ENCODE results near the gene ACTG1. TPM values are rescaled to one million over a fixed set of nuclear protein-coding genes. Genes with fewer than 3 reads are reported as not detected.

Gene ACTG1
- polyA plus RNA-seq, 1 donor = 2,245 TPM

- Histone ChIP-seq H3K9me3 (ENCODE audit: control insufficient read depth, low read depth, low read length) (peaks cover 5% of the 10 kb centered on the region), H3K36me3 (ENCODE audit: control insufficient read depth, insufficient read depth, low read length) (no peaks in the 10 kb centered on the region), H3K27ac (ENCODE audit: low read length) (no peak overlapping the region), H3K4me3 (ENCODE audit: low read length) (no peak overlapping the region), H3K27me3 (ENCODE audit: control insufficient read depth, insufficient read depth, low read length) (peaks cover 34% of the 10 kb centered on the region), H3K4me1 (ENCODE audit: control insufficient read depth, insufficient read depth, low read length) (peaks cover 10% of the 10 kb centered on the region)
- no CpG with 5 or more reads among the region's 21 CpGs for WGBS (ENCODE audit: insufficient coverage, low lambda C conversion rate)
- no peak for DNase-seq
Measured at GRCh38 chr17:81526662-81527571, 14.3 kb upstream of the ACTG1 start.

DNA sequence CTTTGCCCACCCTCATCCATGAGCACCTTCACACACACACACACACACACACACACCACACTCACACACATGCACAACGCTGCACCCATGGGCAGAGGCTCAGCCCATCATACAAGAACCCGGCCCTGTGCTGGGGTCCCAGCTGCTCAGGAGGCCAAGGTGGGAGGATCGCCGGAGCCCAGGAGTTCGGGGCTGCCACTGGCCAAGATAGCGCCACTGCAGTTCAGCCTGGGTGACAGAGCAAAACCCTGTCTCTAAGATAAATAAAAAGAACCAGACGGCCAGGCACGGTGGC, 12.2 kb upstream of the ACTG1 start:
- Histone ChIP-seq H3K4me1 (ENCODE audit: control insufficient read depth, insufficient read depth, low read length) (peaks cover 17% of the 10 kb centered on the region), H3K27me3 (ENCODE audit: control insufficient read depth, insufficient read depth, low read length) (peaks cover 34% of the 10 kb centered on the region), H3K36me3 (ENCODE audit: control insufficient read depth, insufficient read depth, low read length) (no peaks in the 10 kb centered on the region), H3K4me3 (ENCODE audit: low read length) (no peak overlapping the region), H3K27ac (ENCODE audit: low read length) (no peak overlapping the region), H3K9me3 (ENCODE audit: control insufficient read depth, low read depth, low read length) (peaks cover 5% of the 10 kb centered on the region)
- no CpG with 5 or more reads among the region's 8 CpGs for WGBS (ENCODE audit: insufficient coverage, low lambda C conversion rate)
- no peak for DNase-seq

- Histone ChIP-seq H3K27ac (ENCODE audit: low read length) (no peak overlapping the region), H3K9me3 (ENCODE audit: control insufficient read depth, low read depth, low read length) (peaks cover 5% of the 10 kb centered on the region), H3K27me3 (ENCODE audit: control insufficient read depth, insufficient read depth, low read length) (peaks cover 35% of the 10 kb centered on the region), H3K4me3 (ENCODE audit: low read length) (no peak overlapping the region), H3K36me3 (ENCODE audit: control insufficient read depth, insufficient read depth, low read length) (no peaks in the 10 kb centered on the region), H3K4me1 (ENCODE audit: control insufficient read depth, insufficient read depth, low read length) (peaks cover 21% of the 10 kb centered on the region)
- no CpG with 5 or more reads among the region's 18 CpGs for whole genome bisulfite sequencing (ENCODE audit: insufficient coverage, low lambda C conversion rate)
- no peak for DNase-seq
Measured at GRCh38 chr17:81524039-81524864, 11.7 kb upstream of the ACTG1 start.

GRCh38 chr17:81523402-81524038, 10.9 kb upstream of the ACTG1 start:
- peaks cover 27% of the 10 kb centered on the region for H3K27me3 ChIP-seq (ENCODE audit: control insufficient read depth, insufficient read depth, low read length)
- DNase-seq = peak in 1 of 2 donors; percentile 51

DNA sequence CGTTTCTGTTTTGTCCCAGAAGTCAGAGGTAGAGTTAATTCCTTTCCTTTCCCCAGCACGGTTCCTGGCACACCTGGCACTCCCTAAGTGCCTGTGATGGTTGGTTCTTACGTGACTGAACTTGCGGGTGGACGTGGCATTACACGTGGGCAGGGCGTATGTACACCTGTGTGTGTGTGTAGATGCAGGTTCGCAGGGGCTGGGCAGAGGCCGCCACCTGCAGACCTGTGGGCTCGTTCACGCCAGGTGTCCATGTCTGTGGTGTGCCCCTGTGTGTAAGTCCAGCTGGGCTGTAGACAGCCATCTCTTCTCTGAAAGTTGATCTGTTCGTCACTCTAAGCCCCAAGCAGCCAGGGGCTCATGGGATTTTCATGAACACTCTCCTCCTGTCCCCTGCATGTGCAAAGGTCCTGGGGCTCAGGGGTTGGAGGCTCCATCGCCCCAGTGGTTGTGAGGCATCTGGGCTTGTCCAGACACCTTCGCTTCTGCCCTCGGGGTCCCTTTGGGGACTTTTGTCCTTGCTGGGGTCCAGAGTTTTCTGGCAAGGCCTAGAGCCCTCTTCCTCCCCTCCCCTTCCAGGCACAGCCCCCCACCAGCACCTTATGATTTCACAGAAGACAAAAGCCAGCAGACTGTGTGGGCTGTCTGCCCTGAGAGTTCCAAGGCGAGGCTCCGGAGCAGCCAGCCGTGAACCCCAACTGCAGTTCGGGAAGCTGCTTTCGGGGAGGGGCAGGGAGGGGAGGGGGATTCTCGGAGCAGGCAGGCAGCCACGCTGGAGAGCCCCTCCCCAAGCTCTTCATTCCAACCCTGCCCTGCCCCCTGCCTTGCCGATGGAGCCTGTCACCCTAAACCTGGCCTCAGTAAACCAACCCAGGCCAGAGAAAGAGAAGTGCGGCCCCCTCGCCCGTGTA, 10.1 kb upstream of the ACTG1 start:
- Histone ChIP-seq H3K27ac (ENCODE audit: low read length) (no peak overlapping the region), H3K4me3 (ENCODE audit: low read length) (no peak overlapping the region), H3K27me3 (ENCODE audit: control insufficient read depth, insufficient read depth, low read length) (peaks cover 20% of the 10 kb centered on the region), H3K36me3 (ENCODE audit: control insufficient read depth, insufficient read depth, low read length) (no peaks in the 10 kb centered on the region), H3K4me1 (ENCODE audit: control insufficient read depth, insufficient read depth, low read length) (peaks cover 29% of the 10 kb centered on the region), H3K9me3 (ENCODE audit: control insufficient read depth, low read depth, low read length) (no peaks in the 10 kb centered on the region)
- WGBS (ENCODE audit: insufficient coverage, low lambda C conversion rate) = no CpG with 5 or more reads among the region's 26 CpGs
- peak in 1 of 2 donors; percentile 62 for DNase-seq

More at GRCh38 chr17:81523402-81524038, 10.9 kb upstream of the ACTG1 start:
- Histone ChIP-seq H3K27ac (ENCODE audit: low read length) (no peak overlapping the region), H3K4me1 (ENCODE audit: control insufficient read depth, insufficient read depth, low read length) (peaks cover 23% of the 10 kb centered on the region), H3K36me3 (ENCODE audit: control insufficient read depth, insufficient read depth, low read length) (no peaks in the 10 kb centered on the region), H3K4me3 (ENCODE audit: low read length) (no peak overlapping the region), H3K9me3 (ENCODE audit: control insufficient read depth, low read depth, low read length) (no peaks in the 10 kb centered on the region)
- WGBS (ENCODE audit: insufficient coverage, low lambda C conversion rate) = no CpG with 5 or more reads among the region's 17 CpGs

DNA sequence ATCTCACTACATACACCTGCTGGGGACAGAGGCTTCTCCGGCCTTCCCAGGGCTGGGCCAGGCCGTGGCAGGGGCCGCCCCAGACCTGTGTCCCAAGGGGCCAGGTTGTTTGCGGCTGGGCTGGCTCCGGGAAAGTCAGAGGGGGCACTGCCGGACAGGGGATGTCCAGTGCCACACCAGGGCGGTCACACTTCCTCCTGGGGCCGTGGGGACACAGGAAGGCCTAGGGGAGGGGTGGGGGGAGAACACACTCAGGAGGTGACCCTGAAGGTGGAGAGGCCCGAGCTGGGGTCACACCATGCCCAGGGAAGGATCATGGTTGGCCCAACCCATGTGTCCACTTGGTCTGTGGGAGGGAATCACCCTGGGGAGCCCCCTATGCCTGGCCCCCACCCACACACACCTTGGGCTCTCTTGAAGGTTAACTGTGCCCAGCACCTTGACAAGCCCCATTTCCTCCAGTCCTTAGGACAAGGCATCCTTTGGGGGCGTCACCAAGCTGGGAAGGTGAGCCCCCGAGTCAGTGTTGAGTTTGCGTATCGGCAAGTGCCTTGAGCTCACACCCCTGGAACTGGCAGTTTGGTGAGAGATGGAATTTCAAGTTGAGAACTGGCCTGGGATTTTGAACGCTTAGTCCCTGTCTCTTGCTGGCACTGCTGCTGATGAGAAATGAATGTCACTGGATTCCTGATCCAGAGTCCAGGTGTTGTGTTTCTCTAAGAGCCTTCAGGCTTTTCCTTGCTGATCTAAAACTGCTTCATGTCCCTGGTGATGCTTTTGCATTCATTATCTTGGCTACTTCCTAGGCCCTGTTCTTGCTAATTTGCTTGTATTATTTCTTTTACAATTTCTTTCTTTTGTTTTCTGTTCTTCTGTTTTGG, 7.7 kb upstream of the ACTG1 start:
- Histone ChIP-seq H3K36me3 (ENCODE audit: control insufficient read depth, insufficient read depth, low read length) (no peaks in the 10 kb centered on the region), H3K27ac (ENCODE audit: low read length) (no peak overlapping the region), H3K4me3 (ENCODE audit: low read length) (peak overlapping the region; percentile 51), H3K27me3 (ENCODE audit: control insufficient read depth, insufficient read depth, low read length) (peaks cover 3% of the 10 kb centered on the region), H3K4me1 (ENCODE audit: control insufficient read depth, insufficient read depth, low read length) (peaks cover 39% of the 10 kb centered on the region), H3K9me3 (ENCODE audit: control insufficient read depth, low read depth, low read length) (no peaks in the 10 kb centered on the region)
- DNase-seq = no peak
- no CpG with 5 or more reads among the region's 14 CpGs for WGBS (ENCODE audit: insufficient coverage, low lambda C conversion rate)

- no peaks in the 10 kb centered on the region for H3K36me3 ChIP-seq (ENCODE audit: control insufficient read depth, insufficient read depth, low read length)
- peak overlapping the region; percentile 19 for H3K27ac ChIP-seq (ENCODE audit: low read length)
- no CpG with 5 or more reads among the region's 61 CpGs for WGBS (ENCODE audit: insufficient coverage, low lambda C conversion rate)
- peaks cover 39% of the 10 kb centered on the region for H3K4me1 ChIP-seq (ENCODE audit: control insufficient read depth, insufficient read depth, low read length)
- H3K9me3 ChIP-seq (ENCODE audit: control insufficient read depth, low read depth, low read length) = no peaks in the 10 kb centered on the region
- peak; percentile 71 to 86 for DNase-seq
- H3K4me3 ChIP-seq (ENCODE audit: low read length) = peak overlapping the region; percentile 51
- H3K27me3 ChIP-seq (ENCODE audit: control insufficient read depth, insufficient read depth, low read length) = peaks cover 3% of the 10 kb centered on the region
Measured at GRCh38 chr17:81519284-81520020, 6.9 kb upstream of the ACTG1 start.

GRCh38 chr17:81518785-81519283, 6.2 kb upstream of the ACTG1 start:
- no CpG with 5 or more reads among the region's 47 CpGs for WGBS (ENCODE audit: insufficient coverage, low lambda C conversion rate)
- Histone ChIP-seq H3K9me3 (ENCODE audit: control insufficient read depth, low read depth, low read length) (no peaks in the 10 kb centered on the region), H3K4me1 (ENCODE audit: control insufficient read depth, insufficient read depth, low read length) (peaks cover 39% of the 10 kb centered on the region), H3K27me3 (ENCODE audit: control insufficient read depth, insufficient read depth, low read length) (peaks cover 3% of the 10 kb centered on the region), H3K27ac (ENCODE audit: low read length) (peak overlapping the region; percentile 20), H3K4me3 (ENCODE audit: low read length) (peak overlapping the region; percentile 51), H3K36me3 (ENCODE audit: control insufficient read depth, insufficient read depth, low read length) (no peaks in the 10 kb centered on the region)
- DNase-seq = peak in 1 of 2 donors; percentile 69
